Pons (tissue), 1 donor: ENCODE measurements around the gene N4BP2.

ENCODE experiments used
- DNase-seq: peaks from one replicate; pipeline ENCODE4 v3.0.0-alpha.2; 2016; ENCODE audit warnings: low spot score

N4BP2 gene

DNA sequence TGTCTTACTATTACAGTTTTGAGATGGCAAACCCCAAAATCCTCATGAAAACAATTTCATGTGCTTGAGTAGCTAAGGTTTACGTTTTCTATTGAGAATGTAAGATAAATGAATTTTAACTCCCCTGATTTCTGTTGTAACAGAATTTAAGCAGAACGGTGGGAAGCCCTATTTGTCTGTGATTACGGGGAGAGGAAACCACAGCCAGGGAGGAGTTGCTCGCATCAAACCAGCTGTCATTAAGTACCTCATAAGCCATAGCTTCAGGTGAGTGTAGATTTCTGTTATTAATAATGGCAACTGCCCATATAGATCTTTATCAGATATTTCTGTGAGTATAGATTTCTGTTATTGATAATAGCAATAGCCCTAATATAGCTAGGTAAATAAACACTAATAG lies 96.0 kb downstream of the N4BP2 start:
- no peak for DNase-seq

DNA sequence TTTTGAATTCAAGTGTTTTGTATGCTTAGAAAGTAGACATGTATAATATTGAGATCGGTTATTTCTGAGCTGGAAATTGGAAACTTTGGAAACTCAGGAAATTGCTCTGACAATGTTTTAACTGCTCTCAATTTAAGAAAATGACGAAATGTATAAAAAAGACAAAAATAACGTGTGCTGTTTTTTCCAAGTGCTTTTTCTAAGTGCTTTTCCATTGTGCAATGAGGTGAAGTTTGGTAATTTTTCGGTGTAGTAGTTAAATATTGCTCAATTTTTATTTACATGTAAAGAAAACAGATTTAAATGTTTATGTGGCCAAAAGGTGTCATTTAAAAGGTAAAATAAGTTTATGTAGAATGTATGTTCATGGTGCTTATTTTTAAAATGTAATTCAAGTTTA lies 100.8 kb downstream of the N4BP2 start:
- no peak for DNase-seq

DNA sequence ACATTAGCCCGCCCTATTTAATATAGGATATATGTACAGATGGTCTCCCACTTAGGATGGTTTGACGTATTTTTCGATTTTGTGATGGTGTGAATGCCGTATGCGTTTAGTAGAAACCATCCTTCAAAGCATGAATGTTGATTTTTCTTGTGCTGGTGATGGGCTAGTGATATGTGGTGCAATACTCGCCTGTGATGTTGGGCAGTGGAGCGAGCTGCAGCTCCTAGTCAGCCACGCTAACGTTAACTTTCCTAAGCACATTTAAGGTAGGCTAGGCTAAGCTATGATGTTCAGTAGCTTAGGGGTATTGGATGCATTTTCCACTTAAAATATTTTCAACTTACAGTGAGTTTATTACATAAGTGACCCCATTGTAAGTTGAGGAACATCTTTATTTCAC lies 103.6 kb downstream of the N4BP2 start:
- DNase-seq: no peak

DNA sequence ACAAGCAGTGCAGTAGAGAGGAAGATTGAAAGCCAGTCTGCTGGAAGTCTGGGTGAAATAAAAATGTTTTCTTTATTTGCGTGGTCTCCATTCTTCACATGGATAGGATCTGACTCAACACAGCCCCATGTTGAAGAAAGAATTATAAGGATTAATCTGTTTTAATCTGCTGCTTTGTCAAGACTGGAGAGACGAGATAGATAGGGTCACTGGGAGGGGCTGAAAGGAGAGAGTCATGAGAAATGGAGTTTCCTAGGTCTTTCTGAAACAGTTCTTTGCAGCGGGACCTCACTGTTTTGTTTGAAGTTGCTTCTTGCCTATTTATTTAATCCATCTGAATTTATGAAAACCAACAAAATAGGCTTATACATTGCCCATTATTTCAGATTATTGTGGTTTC lies 107.8 kb downstream of the N4BP2 start:
- no peak for DNase-seq

DNA sequence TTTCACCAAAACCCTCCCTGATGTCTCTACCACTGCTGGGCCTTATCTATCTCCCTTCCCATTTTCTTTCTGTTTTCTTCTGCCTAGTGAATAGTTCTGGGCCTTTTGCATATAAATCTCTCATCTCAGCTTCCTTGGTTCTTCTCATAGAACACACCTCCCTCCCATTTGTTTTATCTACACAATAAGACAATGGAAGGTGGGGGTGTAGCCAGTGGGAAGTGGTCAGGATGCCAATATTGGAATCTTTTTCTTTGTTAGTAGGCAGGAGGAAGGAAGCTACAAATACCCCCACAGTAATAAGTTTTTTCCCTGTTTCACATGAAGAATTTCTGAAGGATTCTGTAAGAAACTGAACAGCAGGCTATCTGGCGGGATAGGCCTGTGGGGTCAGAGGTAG lies 109.3 kb downstream of the N4BP2 start:
- no peak for DNase-seq

DNA sequence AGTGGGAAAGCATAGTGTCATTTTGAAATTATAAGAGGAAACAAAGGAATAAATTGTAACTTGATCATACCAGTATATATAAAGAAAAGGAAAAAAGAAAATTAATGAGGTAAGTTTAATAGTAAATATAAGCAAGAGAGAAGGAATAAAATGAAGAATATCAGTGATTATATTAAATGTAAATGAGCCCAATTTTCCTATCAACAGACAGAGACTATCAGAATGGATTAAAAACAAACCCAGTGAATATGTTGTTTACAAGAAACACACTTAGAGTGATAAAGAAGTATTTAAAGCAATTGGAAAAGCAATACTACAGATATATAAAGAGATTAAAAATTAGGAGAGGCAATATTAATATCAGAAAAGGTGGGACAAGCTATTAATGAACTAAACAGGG lies 111.4 kb downstream of the N4BP2 start:
- no peak for DNase-seq

DNA sequence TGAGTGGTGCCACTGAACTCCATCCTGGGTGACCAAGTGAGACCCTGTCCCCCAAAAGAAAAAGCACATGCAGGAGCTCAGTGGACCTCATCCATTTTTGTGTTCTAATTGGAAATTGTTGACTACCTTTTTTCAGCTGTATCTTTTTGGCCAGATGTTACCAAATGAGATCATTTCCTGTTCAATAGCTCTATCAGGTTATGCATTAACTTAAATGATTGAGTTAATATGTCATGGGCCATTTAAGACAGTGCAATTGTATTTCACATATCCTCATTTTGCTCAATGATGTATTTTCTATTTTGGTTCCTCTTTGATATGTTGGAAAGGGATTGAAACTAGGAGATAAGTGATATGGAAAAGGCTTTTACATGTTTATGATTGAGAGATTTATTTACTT lies 113.9 kb downstream of the N4BP2 start:
- no peak for DNase-seq

DNA sequence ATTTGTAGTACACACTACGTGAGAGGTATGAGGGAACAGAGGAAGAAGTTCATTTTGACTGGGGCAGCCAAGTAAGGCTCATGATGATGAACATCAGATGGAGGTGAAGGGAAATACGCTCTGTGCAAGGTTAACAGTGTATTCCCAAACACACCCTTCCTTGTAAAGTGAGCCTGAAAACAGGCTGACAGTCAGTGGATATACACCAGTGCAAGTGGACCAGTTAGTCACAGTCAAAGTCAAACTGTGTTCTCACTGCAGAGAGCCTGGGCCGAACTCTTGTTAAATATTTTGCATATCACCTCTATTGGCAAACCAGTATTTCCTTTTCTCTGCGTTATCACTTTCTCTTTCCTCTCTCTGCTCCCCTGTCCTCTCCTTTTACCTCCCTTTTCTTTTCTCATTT lies 116.8 kb downstream of the N4BP2 start:
- DNase-seq: no peak

DNA sequence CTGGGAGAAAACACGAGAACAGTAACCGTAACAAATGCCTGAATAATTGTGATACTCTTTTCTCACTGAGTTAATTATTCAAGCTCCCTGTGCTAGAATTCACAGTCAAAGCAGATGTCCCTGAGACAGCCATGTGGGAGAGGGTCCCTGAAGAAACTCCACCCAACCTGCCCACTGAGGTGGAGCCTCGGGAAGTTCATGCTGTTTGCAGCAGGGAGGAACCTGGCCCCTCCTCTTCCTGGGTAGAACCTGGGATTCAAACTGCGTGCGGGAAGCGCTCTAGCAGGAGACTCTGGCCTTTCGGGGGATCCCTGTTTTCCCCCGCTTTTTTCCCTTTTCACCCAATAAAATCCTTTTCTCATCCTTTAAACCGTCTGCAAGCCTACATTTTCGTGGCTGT lies 120.0 kb downstream of the N4BP2 start:
- DNase-seq: no peak

DNA sequence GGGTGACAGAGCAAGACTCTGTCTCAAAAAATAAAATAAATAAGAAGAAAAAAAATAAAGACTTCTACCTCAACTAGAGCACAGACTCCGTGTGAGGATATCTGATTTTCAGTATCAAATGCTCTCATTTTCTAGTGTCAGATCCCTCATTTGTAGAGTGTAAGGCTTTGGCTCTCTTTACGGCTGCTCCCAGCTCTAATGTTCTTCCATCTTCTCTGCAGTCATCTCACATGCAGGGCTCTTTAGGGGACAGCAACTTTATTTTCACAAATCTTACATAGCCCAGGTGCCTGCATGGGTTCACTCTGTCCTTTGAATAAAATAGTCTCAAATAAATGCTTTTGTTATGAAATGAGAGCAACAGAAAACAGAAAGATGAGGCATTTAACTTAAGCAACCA lies 120.9 kb downstream of the N4BP2 start:
- DNase-seq: no peak

DNA sequence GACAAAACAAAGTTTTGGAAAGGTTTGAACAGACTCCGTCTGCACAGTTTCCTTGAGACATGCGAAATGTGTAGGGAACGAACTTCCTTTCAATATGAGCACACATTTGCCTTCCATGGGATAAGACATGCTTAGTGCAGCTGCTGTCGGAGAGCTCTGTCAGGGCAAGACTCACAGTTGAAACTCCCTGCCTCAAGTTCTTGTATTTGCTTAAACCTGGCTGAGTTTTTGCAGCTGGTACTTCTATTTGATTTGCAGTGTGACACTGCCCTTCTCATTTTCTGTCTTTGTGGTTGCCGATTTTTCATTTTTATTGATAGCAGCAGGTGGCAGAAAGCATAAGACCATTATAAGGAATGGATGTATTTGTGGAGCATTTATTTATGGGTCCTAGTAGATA lies 122.0 kb downstream of the N4BP2 start:
- no peak for DNase-seq

DNA sequence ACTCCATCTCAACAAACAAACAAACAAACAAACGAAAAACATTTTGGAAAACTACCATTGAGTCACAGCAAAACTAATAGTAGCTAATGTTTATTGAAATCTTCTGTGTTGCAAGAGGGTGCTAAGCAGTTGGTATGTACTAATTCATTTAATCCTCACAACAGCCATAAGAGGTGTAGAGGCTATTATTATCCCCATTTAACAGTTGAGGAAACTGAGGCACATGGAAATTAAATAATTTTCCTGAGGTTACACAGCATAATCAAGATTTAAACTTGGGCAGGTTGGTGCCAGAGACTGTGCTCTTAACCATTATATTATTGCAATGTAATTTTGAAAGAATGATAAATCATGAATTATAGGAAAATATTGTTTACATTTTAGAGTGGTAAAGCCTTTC lies 122.7 kb downstream of the N4BP2 start:
- no peak for DNase-seq

DNA sequence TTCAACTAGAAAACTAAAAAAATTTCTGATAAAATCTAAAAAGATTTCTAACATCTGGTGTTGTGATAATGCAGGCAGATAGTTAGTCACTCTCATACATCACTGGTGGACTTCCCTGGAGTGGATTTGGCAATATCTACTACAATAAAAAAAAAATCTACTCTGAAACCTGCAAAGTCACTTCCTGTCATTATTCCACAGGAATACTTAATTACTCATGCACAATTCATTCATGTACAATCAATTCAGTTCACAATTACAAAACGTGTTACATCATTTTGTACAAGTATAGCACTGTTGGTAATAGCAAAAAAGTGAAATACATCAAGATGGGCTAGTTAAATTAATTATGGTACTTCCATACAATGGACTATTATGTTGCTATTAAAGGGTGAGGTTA lies 123.7 kb downstream of the N4BP2 start:
- no peak for DNase-seq

DNA sequence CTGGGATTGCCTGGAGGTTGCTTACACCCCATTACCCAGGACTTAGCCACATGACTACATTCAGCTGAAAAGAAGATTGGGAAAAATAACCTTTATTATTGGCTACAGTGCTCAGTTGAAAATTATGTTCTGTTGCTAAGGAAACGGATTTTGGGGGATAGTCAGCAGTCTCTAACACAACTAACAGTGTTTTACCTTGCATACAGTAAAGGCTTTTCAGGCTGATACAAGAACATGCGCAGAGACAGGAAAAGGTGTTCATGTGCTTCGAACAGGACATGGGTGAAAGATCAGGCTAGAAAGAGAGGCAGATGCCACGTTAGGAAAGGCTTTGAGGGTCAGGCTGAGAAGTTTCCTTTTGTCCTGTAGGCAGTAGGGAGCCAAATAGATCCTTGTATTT lies 125.4 kb downstream of the N4BP2 start:
- DNase-seq: no peak

DNA sequence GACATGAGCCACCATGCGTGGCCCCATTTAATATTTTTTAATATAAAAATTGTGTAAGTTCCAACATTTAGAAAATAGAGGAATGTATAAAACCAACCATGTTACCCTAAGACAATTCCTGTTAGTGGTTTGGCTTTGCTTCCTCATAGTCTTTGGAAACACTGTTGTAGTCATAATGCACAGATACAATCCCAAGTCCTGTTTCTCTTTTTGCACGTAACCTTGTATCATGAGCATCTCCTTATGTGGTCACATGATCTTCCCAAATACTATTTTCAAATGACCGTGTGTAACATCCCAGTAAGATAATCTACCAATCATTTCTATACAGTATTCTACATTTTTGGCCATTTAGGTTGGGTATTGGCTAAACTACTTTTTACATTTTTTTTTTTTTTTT lies 126.3 kb downstream of the N4BP2 start:
- DNase-seq: no peak

DNA sequence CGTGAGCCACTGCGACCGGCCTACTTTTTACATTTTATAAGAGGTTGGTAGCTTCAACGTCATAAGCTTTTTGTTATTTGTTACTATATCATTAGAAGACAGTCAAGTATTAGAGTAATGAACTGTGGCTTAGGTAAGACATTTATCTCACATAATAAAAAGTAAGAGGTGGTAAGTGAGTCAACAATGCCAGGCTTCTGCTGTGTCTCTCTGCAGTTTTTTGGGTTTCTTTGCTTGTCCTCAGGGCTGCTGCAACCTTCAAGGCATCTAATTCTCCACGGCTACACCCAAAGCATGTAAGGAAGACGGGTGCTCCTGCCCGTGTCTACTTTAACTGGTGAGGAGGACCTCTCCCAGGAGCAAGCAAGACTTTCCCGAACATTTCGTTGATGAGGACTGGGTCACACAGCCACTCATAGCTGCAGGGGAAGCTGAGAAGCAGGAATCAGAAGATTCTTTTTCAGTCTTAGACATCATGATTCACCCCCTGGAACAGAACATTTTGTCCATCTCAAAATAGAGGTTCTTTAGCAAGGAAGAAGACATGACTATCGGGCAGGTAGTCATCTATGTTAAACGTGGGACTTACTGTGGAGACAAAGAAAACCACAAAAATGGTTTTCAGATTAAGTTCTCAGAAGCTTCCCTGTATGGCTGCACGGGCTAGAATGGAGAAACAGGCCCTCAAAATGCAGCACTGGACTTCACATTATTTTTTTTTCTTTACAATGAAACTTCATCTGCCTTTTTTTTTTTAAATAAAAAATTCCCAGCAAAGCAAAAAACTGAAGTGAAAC lies 127.2 kb downstream of the N4BP2 start:
- DNase-seq: no peak

DNA sequence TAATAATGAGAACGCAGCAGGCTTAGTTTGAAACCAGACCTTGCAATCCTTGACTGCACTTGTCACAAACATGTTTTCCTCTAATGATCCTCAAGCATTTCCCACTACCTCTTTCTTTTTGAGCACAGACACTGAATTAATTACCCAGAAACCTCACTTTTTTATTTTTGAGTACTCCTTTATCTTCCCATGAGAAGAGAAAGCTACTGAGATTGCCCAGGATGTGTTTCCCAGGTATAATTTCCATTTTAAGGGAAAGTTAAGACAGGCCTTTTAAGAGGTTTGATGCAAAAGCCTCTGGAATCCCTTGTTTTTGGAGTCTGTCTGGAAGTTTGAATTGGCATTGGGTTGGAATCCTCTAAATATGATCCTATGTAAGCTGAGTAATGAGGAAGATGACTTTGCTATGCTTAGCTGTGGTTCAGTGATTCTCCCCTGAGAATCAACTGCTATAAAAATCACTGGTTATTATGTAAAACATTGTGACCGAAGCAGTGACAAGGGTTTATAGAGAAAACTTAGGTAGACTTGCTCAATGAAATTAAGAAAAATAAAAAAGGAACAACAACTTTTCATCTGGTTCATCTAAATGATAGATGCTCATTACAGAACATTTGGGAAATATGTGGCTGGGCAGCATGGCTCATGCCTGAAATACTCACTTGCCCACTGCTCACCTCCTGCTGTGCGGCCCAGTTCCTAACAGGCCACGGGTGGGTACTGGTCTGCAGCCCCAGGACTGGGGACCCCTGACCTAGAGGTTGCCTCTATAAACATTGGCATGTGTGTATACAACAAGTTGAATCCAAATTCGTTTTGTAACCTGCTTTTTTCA lies 129.4 kb downstream of the N4BP2 start:
- DNase-seq: no peak

DNA sequence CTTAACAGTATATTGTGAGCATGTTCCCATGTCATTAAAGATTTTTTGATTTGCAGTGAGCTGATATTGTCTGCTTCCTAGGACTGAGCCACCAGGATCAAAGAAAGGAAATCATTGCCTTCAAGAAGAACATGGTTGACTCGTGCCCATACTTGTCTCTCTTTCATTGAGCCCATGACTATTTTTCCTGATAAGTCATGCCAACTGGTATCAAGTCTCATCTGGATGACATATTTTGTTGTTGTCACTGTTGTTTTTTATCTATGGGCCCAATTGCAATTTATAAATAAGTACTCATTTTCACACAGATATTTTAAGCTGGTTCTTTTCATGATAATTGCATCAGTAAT lies 130.0 kb downstream of the N4BP2 start:
- no peak for DNase-seq

DNA sequence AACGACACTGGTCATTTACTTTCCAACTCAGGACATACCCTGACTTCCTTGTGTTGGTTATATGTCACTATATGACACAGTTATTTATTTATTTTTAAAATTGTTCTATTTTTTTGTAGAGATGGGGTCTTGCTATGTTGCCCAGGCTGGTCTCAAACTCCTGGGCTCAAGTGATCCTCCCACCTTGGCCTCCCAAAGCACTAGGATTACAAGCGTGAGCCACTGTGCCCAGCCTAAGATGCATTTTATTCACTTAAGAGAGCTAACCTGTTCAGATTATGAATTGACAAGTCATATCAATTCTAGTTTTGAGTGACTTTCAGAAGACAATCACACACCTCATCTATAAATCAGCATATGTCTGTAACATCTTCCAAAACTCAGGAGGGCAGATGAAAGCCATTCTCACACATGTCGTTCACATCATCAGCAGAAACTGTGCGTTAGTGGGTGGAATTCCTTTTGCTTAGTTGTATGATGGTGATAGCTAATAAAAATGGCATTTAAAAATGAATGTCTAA lies 130.8 kb downstream of the N4BP2 start:
- no peak for DNase-seq

DNA sequence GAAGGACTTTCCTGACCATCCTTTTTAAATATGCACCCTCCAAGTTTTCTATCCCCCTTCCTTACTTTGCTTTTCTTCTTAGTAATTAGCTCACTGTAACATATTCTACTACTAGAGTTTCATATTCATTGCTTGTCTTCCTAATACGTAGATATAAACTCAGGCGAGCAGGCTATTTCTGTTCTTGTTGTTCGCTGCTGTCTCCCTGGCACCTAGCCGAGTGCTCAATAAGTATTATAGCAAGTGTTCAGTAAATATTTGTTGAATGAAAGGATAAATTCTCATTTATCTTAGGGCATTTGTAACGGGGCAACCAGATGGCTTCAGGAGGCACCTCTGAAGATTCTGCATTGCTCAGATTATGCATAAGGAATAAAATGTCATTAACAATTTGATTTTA lies 133.4 kb downstream of the N4BP2 start:
- no peak for DNase-seq

DNA sequence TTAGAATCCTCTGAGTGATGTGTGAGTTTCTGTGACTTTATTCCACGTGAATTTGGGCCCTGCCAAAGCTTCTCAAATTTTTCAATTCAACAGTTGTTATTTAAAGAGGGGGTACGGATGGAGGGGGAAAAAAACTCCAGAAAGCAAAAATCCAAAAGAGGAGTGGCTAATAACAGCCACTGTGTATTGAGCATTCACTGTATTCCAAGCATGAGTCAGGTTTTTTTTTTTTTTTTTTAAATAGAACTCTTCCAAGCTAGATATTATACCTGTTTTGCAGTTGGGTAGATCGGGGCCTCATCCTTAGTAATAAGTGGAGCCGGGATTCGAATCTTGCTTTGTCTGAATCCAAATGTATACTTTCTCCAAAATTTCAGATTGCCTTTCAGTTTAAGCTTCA lies 133.8 kb downstream of the N4BP2 start:
- DNase-seq: no peak

DNA sequence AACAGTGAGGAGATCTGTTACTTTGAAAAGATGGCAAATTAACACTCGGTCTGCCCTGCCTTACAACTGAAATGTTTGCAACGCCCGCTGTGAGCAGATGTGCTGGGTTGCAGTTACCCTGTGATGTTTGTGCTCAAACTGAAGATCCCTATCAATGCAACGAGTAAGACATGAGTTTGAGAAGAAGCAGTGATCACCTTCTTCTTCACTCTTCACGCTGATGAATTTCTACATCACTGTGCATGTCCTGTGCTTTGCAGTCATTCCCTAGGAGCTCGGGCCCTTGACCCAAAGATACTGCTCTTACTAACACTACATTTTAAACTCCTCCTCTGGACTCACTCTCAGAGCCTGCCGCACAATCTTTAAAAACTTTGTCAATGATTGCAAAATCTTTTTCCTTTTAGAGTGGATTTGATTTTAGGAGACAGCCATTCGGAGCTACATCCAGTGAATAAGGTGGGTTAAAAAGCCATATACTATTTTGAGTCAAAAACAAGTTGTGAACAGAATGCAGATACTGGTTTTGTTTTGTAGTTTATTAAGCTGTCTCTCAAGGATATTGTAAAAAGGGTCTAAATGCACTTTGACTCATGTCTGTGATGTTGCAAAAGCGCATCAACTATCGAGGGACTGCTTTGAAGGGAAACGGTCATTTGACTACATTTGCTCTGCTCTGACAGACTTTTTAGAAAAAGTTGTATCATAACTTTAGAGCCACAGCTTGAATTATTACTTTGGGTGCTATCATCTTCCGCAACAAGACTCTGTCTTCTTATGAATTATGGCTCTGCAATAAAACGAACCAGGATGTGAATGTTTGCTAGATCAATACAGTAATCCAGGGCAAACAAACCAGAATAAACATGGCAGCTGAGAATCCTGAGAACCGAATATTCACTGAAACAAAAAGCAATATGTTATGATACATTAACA lies 134.5 kb downstream of the N4BP2 start:
- DNase-seq: no peak
